Right atrium auricular region (tissue), 2 donors: ENCODE data around the gene CNDP2. TPM values are rescaled to one million over a fixed set of nuclear protein-coding genes. Genes with fewer than 3 reads are reported as not detected.

ENCODE experiments used
- DNase-seq: peaks from one replicate; pipeline ENCODE4 v3.0.0-alpha.2; 2019; ENCODE audit warnings: low spot score
- H3K27ac ChIP-seq, 2 donors: fragments of 200-600 bp; sonication (generic); 1 replicate in 1 of 2; 2 replicates in 1 of 2; pipeline ENCODE4 v1.5.1; 2016 to 2019
- H3K27me3 ChIP-seq, 2 donors: fragments of 200-600 bp; sonication (generic); one replicate each; pipeline versions ENCODE4 v1.5.1 to v1.6.0; 2017 to 2019
- H3K36me3 ChIP-seq: fragments of 200-600 bp; sonication (generic); one replicate; pipeline ENCODE4 v1.5.1; 2016
- H3K4me1 ChIP-seq, 2 donors: fragments of 200-600 bp; sonication (generic); one replicate each; pipeline versions ENCODE4 v1.5.1 to v1.6.0; 2017 to 2019
- H3K4me3 ChIP-seq, 2 donors: fragments of 200-600 bp; sonication (generic); 1 replicate in 1 of 2; 2 replicates in 1 of 2; pipeline ENCODE4 v1.5.1; 2017 to 2019; ENCODE audit warnings: mild to moderate bottlenecking in 1 of 2, moderate library complexity in 1 of 2
- H3K9me3 ChIP-seq, 2 donors: fragments of 200-600 bp; sonication (generic); one replicate each; pipeline ENCODE4 v1.5.1; 2019
- total RNA-seq, 2 donors: library from RNA; depleted of rRNA; stranded (reverse); fragments of >200 nt; gene quantifications; one replicate each; pipeline ENCODE4 v1.1.0, GENCODE V29; 2016
- TF ChIP-seq, protein P1 (sequence below), 2 donors: fragments of 200-600 bp; sonication (generic); IDR thresholded peaks; one replicate each; pipeline ENCODE4 v1.5.1; 2019; ENCODE audit warnings: antibody characterized with exemption in 2 of 2

Gene CNDP2
- total RNA-seq, 2 donors from 2014 or later = 31.2 to 62.6 TPM

- no peak for DNase-seq
- TF ChIP-seq, protein P1, sequence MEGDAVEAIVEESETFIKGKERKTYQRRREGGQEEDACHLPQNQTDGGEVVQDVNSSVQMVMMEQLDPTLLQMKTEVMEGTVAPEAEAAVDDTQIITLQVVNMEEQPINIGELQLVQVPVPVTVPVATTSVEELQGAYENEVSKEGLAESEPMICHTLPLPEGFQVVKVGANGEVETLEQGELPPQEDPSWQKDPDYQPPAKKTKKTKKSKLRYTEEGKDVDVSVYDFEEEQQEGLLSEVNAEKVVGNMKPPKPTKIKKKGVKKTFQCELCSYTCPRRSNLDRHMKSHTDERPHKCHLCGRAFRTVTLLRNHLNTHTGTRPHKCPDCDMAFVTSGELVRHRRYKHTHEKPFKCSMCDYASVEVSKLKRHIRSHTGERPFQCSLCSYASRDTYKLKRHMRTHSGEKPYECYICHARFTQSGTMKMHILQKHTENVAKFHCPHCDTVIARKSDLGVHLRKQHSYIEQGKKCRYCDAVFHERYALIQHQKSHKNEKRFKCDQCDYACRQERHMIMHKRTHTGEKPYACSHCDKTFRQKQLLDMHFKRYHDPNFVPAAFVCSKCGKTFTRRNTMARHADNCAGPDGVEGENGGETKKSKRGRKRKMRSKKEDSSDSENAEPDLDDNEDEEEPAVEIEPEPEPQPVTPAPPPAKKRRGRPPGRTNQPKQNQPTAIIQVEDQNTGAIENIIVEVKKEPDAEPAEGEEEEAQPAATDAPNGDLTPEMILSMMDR (IDR thresholded peaks at IDR 0.05) = no peak
- no peaks in the 10 kb centered on the region for H3K36me3 ChIP-seq
- no peaks in the 10 kb centered on the region for H3K9me3 ChIP-seq
- no peak overlapping the region for H3K4me3 ChIP-seq
- H3K27me3 ChIP-seq = no peaks in the 10 kb centered on the region
- H3K27ac ChIP-seq = no peak overlapping the region
- H3K4me1 ChIP-seq = peaks cover 0 to 8% of the 10 kb centered on the region in 2 donors
Observed at GRCh38 chr18:74541703-74542555, 45.8 kb downstream of the CNDP2 start.

- DNase-seq = no peak
- Histone ChIP-seq H3K27ac (peak overlapping the region in 1 of 2 donors; percentile 77), H3K4me3 (no peak overlapping the region), H3K27me3 (no peaks in the 10 kb centered on the region), H3K4me1 (peaks cover 0 to 8% of the 10 kb centered on the region in 2 donors), H3K36me3 (no peaks in the 10 kb centered on the region), H3K9me3 (peaks cover 0 to 11% of the 10 kb centered on the region in 2 donors)
- TF ChIP-seq, protein P1 (IDR thresholded peaks at IDR 0.05) = no peak
Observed at GRCh38 chr18:74544898-74545297, 48.7 kb downstream of the CNDP2 start.

GRCh38 chr18:74546007-74546406, 49.8 kb downstream of the CNDP2 start:
- Histone ChIP-seq H3K27ac (peak overlapping the region; percentile 70 to 77), H3K27me3 (no peaks in the 10 kb centered on the region), H3K9me3 (peaks cover 0 to 14% of the 10 kb centered on the region in 2 donors), H3K4me3 (no peak overlapping the region), H3K4me1 (peaks cover 0 to 8% of the 10 kb centered on the region in 2 donors), H3K36me3 (no peaks in the 10 kb centered on the region)
- TF ChIP-seq, protein P1 (IDR thresholded peaks at IDR 0.05) = no peak
- no peak for DNase-seq

GRCh38 chr18:74546751-74547530, 50.8 kb downstream of the CNDP2 start:
- no peaks in the 10 kb centered on the region for H3K27me3 ChIP-seq
- no peak for DNase-seq
- H3K27ac ChIP-seq = peak overlapping the region; percentile 70 to 77
- H3K36me3 ChIP-seq = no peaks in the 10 kb centered on the region
- TF ChIP-seq, protein P1 (IDR thresholded peaks at IDR 0.05) = no peak
- H3K4me1 ChIP-seq = peaks cover 0 to 8% of the 10 kb centered on the region in 2 donors
- peaks cover 0 to 14% of the 10 kb centered on the region in 2 donors for H3K9me3 ChIP-seq
- no peak overlapping the region for H3K4me3 ChIP-seq

- peaks cover 0 to 14% of the 10 kb centered on the region in 2 donors for H3K9me3 ChIP-seq
- no peak for DNase-seq
Observed at GRCh38 chr18:74547860-74548259, 51.7 kb downstream of the CNDP2 start.

More at GRCh38 chr18:74547860-74548259, 51.7 kb downstream of the CNDP2 start:
- TF ChIP-seq, protein P1 (IDR thresholded peaks at IDR 0.05) = no peak
- Histone ChIP-seq H3K27ac (peak overlapping the region in 1 of 2 donors; percentile 37), H3K36me3 (no peaks in the 10 kb centered on the region), H3K4me3 (no peak overlapping the region), H3K4me1 (peaks cover 0 to 8% of the 10 kb centered on the region in 2 donors), H3K27me3 (no peaks in the 10 kb centered on the region)
